Measurements from ENCODE around the gene ALDH1L2.

The ALDH1L2 gene

GRCh38 chr12:105041186-105041585, 43.1 kb downstream of the ALDH1L2 start:
- no peaks in the 10 kb centered on the region for H3K36me3 ChIP-seq (ENCODE audit: insufficient read depth, low read length)
- H3K9me3 ChIP-seq (ENCODE audit: low read length), result no peaks in the 10 kb centered on the region
- no peak overlapping the region for H2AFZ ChIP-seq (ENCODE audit: low read depth, low read length)
- H3K27me3 ChIP-seq (ENCODE audit: insufficient read depth, low read length), result no peaks in the 10 kb centered on the region
- H3K4me3 ChIP-seq (ENCODE audit: low read length), result no peak overlapping the region
- peaks cover 12% of the 10 kb centered on the region for H3K4me1 ChIP-seq (ENCODE audit: insufficient read depth, low read length)

GRCh38 chr12:105040476-105040875, 43.8 kb downstream of the ALDH1L2 start:
- Histone ChIP-seq H3K27me3 (ENCODE audit: insufficient read depth, low read length) (no peaks in the 10 kb centered on the region), H3K4me3 (ENCODE audit: low read length) (no peak overlapping the region), H3K36me3 (ENCODE audit: insufficient read depth, low read length) (no peaks in the 10 kb centered on the region), H2AFZ (ENCODE audit: low read depth, low read length) (no peak overlapping the region), H3K9me3 (ENCODE audit: low read length) (no peaks in the 10 kb centered on the region), H3K4me1 (ENCODE audit: insufficient read depth, low read length) (peaks cover 12% of the 10 kb centered on the region)

- Histone ChIP-seq H3K27me3 (ENCODE audit: insufficient read depth, low read length) (no peaks in the 10 kb centered on the region), H3K9me3 (ENCODE audit: low read length) (no peaks in the 10 kb centered on the region), H3K36me3 (ENCODE audit: insufficient read depth, low read length) (no peaks in the 10 kb centered on the region)
Measured at GRCh38 chr12:105036937-105037649, 47.2 kb downstream of the ALDH1L2 start.

GRCh38 chr12:105033851-105034250, 50.4 kb downstream of the ALDH1L2 start:
- no peak overlapping the region for H3K4me3 ChIP-seq (ENCODE audit: low read length)
- H3K27me3 ChIP-seq (ENCODE audit: insufficient read depth, low read length), result no peaks in the 10 kb centered on the region
- H3K36me3 ChIP-seq (ENCODE audit: insufficient read depth, low read length), result no peaks in the 10 kb centered on the region
- no peak overlapping the region for H2AFZ ChIP-seq (ENCODE audit: low read depth, low read length)
- H3K4me1 ChIP-seq (ENCODE audit: insufficient read depth, low read length), result no peaks in the 10 kb centered on the region
- H3K9me3 ChIP-seq (ENCODE audit: low read length), result no peaks in the 10 kb centered on the region

More at GRCh38 chr12:105036937-105037649, 47.2 kb downstream of the ALDH1L2 start:
- no peak overlapping the region for H2AFZ ChIP-seq (ENCODE audit: low read depth, low read length)
- H3K4me1 ChIP-seq (ENCODE audit: insufficient read depth, low read length), result peaks cover 12% of the 10 kb centered on the region
- H3K4me3 ChIP-seq (ENCODE audit: low read length), result no peak overlapping the region

DNA sequence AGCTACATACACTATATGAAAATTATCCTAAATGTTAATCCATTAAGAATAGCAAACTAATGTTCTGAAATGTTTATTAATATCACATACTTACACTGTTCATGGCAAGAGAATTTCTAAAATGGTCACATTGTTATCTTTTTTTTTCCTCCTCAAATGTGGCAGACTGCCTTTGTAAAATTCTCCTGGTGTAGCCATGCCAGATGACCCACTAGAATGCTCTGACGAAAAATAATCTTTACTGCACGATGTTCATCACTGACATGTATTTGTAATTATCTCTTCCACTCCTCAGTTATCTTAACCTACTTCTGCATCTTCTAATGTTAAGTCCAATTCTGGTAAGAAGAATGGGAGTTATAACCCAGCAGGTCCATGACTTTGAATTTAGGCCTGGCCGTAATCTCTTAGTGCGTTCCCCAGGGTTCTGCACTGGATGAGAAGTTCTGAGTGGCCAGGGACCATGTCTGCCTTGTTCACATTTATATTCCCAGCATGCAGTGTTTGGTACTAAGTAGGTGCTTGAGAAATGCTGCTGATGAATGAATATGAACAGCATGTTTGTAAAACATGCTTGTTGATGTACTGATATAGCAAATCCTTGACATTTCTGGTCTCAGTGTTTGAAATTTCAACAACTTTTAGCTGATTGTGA, 51.4 kb downstream of the ALDH1L2 start:
- Histone ChIP-seq H3K36me3 (ENCODE audit: insufficient read depth, low read length) (no peaks in the 10 kb centered on the region), H3K4me3 (ENCODE audit: low read length) (no peak overlapping the region), H3K9me3 (ENCODE audit: low read length) (no peaks in the 10 kb centered on the region), H2AFZ (ENCODE audit: low read depth, low read length) (no peak overlapping the region), H3K27me3 (ENCODE audit: insufficient read depth, low read length) (no peaks in the 10 kb centered on the region), H3K4me1 (ENCODE audit: insufficient read depth, low read length) (no peaks in the 10 kb centered on the region)

- Histone ChIP-seq H3K4me1 (ENCODE audit: insufficient read depth, low read length) (no peaks in the 10 kb centered on the region), H3K27me3 (ENCODE audit: insufficient read depth, low read length) (no peaks in the 10 kb centered on the region), H3K9me3 (ENCODE audit: low read length) (no peaks in the 10 kb centered on the region), H3K36me3 (ENCODE audit: insufficient read depth, low read length) (no peaks in the 10 kb centered on the region), H3K4me3 (ENCODE audit: low read length) (no peak overlapping the region), H2AFZ (ENCODE audit: low read depth, low read length) (no peak overlapping the region)
Measured at GRCh38 chr12:105030820-105031807, 53.1 kb downstream of the ALDH1L2 start.

GRCh38 chr12:105026411-105026810, 57.8 kb downstream of the ALDH1L2 start:
- H3K36me3 ChIP-seq (ENCODE audit: insufficient read depth, low read length), result no peaks in the 10 kb centered on the region
- no peaks in the 10 kb centered on the region for H3K27me3 ChIP-seq (ENCODE audit: insufficient read depth, low read length)
- no peak overlapping the region for H2AFZ ChIP-seq (ENCODE audit: low read depth, low read length)
- peaks cover 11% of the 10 kb centered on the region for H3K4me1 ChIP-seq (ENCODE audit: insufficient read depth, low read length)
- no peak overlapping the region for H3K4me3 ChIP-seq (ENCODE audit: low read length)
- no peaks in the 10 kb centered on the region for H3K9me3 ChIP-seq (ENCODE audit: low read length)

GRCh38 chr12:105025890-105026289, 58.4 kb downstream of the ALDH1L2 start:
- H3K9me3 ChIP-seq (ENCODE audit: low read length), result no peaks in the 10 kb centered on the region
- H2AFZ ChIP-seq (ENCODE audit: low read depth, low read length), result no peak overlapping the region
- H3K27me3 ChIP-seq (ENCODE audit: insufficient read depth, low read length), result no peaks in the 10 kb centered on the region
- peaks cover 11% of the 10 kb centered on the region for H3K4me1 ChIP-seq (ENCODE audit: insufficient read depth, low read length)
- H3K4me3 ChIP-seq (ENCODE audit: low read length), result no peak overlapping the region
- no peaks in the 10 kb centered on the region for H3K36me3 ChIP-seq (ENCODE audit: insufficient read depth, low read length)

DNA sequence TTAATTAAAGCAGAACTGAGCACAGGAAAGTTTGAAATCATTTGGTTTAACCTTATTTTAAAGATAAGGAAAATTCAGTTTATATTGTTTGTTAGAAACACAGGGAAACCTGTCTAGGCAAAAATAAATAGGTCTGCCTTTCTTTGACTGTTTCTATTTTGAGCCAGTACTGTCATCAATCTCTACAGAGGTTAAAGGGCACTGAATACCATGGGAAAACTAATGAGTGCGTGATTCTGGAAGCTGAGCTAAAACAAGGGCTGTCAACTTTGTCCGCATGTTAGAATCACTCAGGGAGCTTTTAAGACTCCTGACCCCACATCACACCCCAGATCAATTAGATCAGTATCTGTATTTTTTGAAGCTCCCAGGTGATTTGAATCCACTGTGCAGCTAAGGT, 59.3 kb downstream of the ALDH1L2 start:
- Histone ChIP-seq H3K27me3 (ENCODE audit: insufficient read depth, low read length) (no peaks in the 10 kb centered on the region), H3K4me1 (ENCODE audit: insufficient read depth, low read length) (peaks cover 11% of the 10 kb centered on the region), H3K9me3 (ENCODE audit: low read length) (no peaks in the 10 kb centered on the region), H3K36me3 (ENCODE audit: insufficient read depth, low read length) (no peaks in the 10 kb centered on the region), H3K4me3 (ENCODE audit: low read length) (no peak overlapping the region), H2AFZ (ENCODE audit: low read depth, low read length) (no peak overlapping the region)

GRCh38 chr12:105020241-105020962, 63.9 kb downstream of the ALDH1L2 start:
- Histone ChIP-seq H3K27me3 (ENCODE audit: insufficient read depth, low read length) (no peaks in the 10 kb centered on the region), H2AFZ (ENCODE audit: low read depth, low read length) (no peak overlapping the region), H3K4me1 (ENCODE audit: insufficient read depth, low read length) (peaks cover 25% of the 10 kb centered on the region), H3K36me3 (ENCODE audit: insufficient read depth, low read length) (no peaks in the 10 kb centered on the region), H3K9me3 (ENCODE audit: low read length) (no peaks in the 10 kb centered on the region), H3K4me3 (ENCODE audit: low read length) (no peak overlapping the region)

DNA sequence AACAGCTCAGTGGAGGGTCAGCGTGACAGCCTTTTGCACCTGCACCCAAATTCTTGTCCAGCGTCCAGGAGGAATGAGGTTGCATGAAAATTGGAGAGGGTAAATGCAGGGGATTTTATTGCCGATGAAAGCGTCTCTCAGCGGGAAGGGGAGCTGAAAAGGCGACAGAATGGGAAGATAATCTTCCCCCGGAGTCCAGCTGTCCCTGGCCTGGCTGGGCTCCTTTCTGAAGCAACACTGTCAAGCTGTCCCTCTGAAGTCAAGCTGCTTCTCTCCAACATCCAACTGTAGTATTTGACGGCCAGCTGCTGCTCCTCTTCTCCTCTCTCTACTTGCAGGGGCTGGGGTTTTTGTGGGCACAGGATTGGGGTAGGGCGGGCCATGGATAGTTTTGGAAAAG, 65.5 kb downstream of the ALDH1L2 start:
- Histone ChIP-seq H3K9me3 (ENCODE audit: low read length) (no peaks in the 10 kb centered on the region), H3K36me3 (ENCODE audit: insufficient read depth, low read length) (peaks cover 2% of the 10 kb centered on the region), H3K27me3 (ENCODE audit: insufficient read depth, low read length) (no peaks in the 10 kb centered on the region), H3K4me1 (ENCODE audit: insufficient read depth, low read length) (peaks cover 25% of the 10 kb centered on the region), H3K4me3 (ENCODE audit: low read length) (no peak overlapping the region), H2AFZ (ENCODE audit: low read depth, low read length) (no peak overlapping the region)

DNA sequence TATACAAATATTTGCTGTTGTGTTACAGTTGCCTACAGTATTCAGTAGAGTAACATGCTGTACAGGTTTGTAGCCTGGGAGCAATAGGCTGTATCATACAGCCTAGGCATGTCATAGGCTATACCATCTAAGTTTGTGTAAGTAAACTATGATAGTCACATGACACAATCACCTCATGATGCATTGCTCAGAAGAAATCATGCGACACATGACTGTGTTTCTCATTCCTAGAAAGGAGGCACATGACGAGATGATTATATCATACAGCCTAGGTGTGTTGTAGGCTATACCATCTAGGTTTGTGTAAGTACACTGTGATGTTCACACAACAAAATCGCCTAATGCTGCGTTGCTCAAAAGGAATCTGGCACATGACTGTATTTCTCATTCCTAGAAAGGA, 66.2 kb downstream of the ALDH1L2 start:
- Histone ChIP-seq H3K4me3 (ENCODE audit: low read length) (no peak overlapping the region), H2AFZ (ENCODE audit: low read depth, low read length) (no peak overlapping the region), H3K4me1 (ENCODE audit: insufficient read depth, low read length) (peaks cover 25% of the 10 kb centered on the region), H3K36me3 (ENCODE audit: insufficient read depth, low read length) (peaks cover 4% of the 10 kb centered on the region), H3K27me3 (ENCODE audit: insufficient read depth, low read length) (no peaks in the 10 kb centered on the region), H3K9me3 (ENCODE audit: low read length) (peaks cover 5% of the 10 kb centered on the region)
